SK-N-SH (cell line): ENCODE results near the gene MISP3. TPM values are rescaled to one million over a fixed set of nuclear protein-coding genes. Genes with fewer than 3 reads are reported as not detected.
A peak's percentile ranks its signal among the peaks of the same experiment; 100 is the strongest.

Source experiments
- CTCF ChIA-PET: fragments of 300-600, 350-600 bp; formaldehyde crosslinking; extraction: SDS; loops from one replicate; lab custom pipeline; 2021; lab: Yijun Ruan, JAX
- POLR2A ChIA-PET: fragments of 350-600 bp; sonication (Branson Sonifier 250); formaldehyde crosslinking; extraction: SDS; loops from one replicate; lab custom pipeline; 2020; ENCODE audit warnings: antibody characterized with exemption, inconsistent platforms; lab: Yijun Ruan, JAX
- DNase-seq: peaks from one replicate; pipeline ENCODE4 v3.0.0; 2012
- H2AFZ ChIP-seq: fragments of 200-600 bp; sonication (generic); 2 replicates; pipeline ENCODE4 v1.8.1; 2016; ENCODE audit warnings: antibody characterized with exemption, mild to moderate bottlenecking, low read depth
- H3F3A ChIP-seq: fragments of 200-600 bp; sonication (generic); replicated peaks from 2 replicates; pipeline ENCODE3; 2016; ENCODE audit warnings: antibody characterized with exemption, mild to moderate bottlenecking; ENCODE audit not compliant: insufficient read depth
- H3K27ac ChIP-seq, 2 experiments: fragments of 200-500 bp in 1 of 2; fragments of 200-600 bp in 1 of 2; sonication (Bioruptor generic) in 1 of 2; sonication (generic), shearing (Covaris generic) in 1 of 2; 2 replicates each; pipeline versions ENCODE4 v1.5.1 to v1.6.1; 2014 to 2016; ENCODE audit warnings: low read depth in 2 of 2, inconsistent platforms in 1 of 2, low read length in 1 of 2, mild to moderate bottlenecking in 1 of 2, mixed read lengths in 1 of 2
- H3K27me3 ChIP-seq: fragments of 200-600 bp; sonication (generic), shearing (Covaris generic); 2 replicates; pipeline ENCODE4 v1.6.1; 2016; ENCODE audit warnings: mixed run types; ENCODE audit not compliant: insufficient read depth
- H3K36me3 ChIP-seq, 2 experiments: fragments of 200-500 bp in 1 of 2; fragments of 200-600 bp in 1 of 2; sonication (Bioruptor generic) in 1 of 2; sonication (generic) in 1 of 2; replicated peaks in 1 of 2; 2 replicates each; pipeline versions ENCODE3 to v1.5.1; 2014 to 2016; ENCODE audit warnings: low read length in 1 of 2, mild to moderate bottlenecking in 1 of 2; ENCODE audit not compliant: insufficient read depth in 2 of 2, control insufficient read depth in 1 of 2
- H3K4me1 ChIP-seq, 2 experiments: fragments of 200-500 bp in 1 of 2; fragments of 200-600 bp in 1 of 2; sonication (Bioruptor generic) in 1 of 2; sonication (generic), shearing (Covaris generic) in 1 of 2; 2 replicates each; pipeline versions ENCODE4 v1.5.1 to v1.6.1; 2014 to 2016; ENCODE audit warnings: low read depth in 1 of 2, low read length in 1 of 2, mixed run types in 1 of 2; ENCODE audit not compliant: insufficient read depth in 2 of 2, control insufficient read depth in 1 of 2
- H3K4me2 ChIP-seq: fragments of 200-600 bp; sonication (generic), shearing (Covaris generic); 2 replicates; pipeline ENCODE4 v1.6.1; 2017; ENCODE audit warnings: mixed run types
- H3K4me3 ChIP-seq, 2 experiments: fragments of 200-500 bp in 1 of 2; fragments of 200-600 bp in 1 of 2; sonication (Bioruptor generic) in 1 of 2; sonication (generic), shearing (Covaris generic) in 1 of 2; 2 replicates each; pipeline versions ENCODE4 v1.5.1 to v1.8.1; 2014 to 2016; ENCODE audit warnings: low read depth in 2 of 2, inconsistent platforms in 1 of 2, low read length in 1 of 2, mild to moderate bottlenecking in 1 of 2, mixed read lengths in 1 of 2, moderate library complexity in 1 of 2
- H3K79me2 ChIP-seq: fragments of 200-600 bp; sonication (generic); 2 replicates; pipeline ENCODE4 v1.8.1; 2017; ENCODE audit warnings: mild to moderate bottlenecking; ENCODE audit not compliant: insufficient read depth
- H3K9ac ChIP-seq: fragments of 200-600 bp; sonication (generic); 2 replicates; pipeline ENCODE4 v1.6.1; 2017; ENCODE audit warnings: mixed run types
- H3K9me2 ChIP-seq: fragments of 200-600 bp; sonication (generic); 2 replicates; pipeline ENCODE4 v1.6.1; 2017; ENCODE audit warnings: mixed run types
- H3K9me3 ChIP-seq: fragments of 200-600 bp; sonication (generic); 2 replicates; pipeline ENCODE4 v1.6.1; 2017; ENCODE audit warnings: mixed run types, mild to moderate bottlenecking, moderate library complexity
- H4K20me1 ChIP-seq: fragments of 200-600 bp; sonication (generic); 2 replicates; pipeline ENCODE4 v1.6.1; 2017; ENCODE audit warnings: mild to moderate bottlenecking, mixed run types; ENCODE audit not compliant: insufficient read depth
- CTCF ChIP-seq: fragments of 200-600 bp; sonication (generic); IDR thresholded peaks from 2 replicates; pipeline ENCODE4 v1.6.1; 2017; ENCODE audit warnings: antibody characterized with exemption, mild to moderate bottlenecking, moderate library complexity
- JUND ChIP-seq: IDR thresholded peaks from 2 replicates; pipeline ENCODE4 v1.4.0; 2012
- MAX ChIP-seq: IDR thresholded peaks from 2 replicates; pipeline ENCODE4 v1.4.0; 2012; ENCODE audit warnings: low read depth
- RCOR1 ChIP-seq: fragments of 150-350 bp; IDR thresholded peaks from 2 replicates; pipeline ENCODE4 v1.6.1; 2017; ENCODE audit warnings: antibody characterized with exemption, low read length
- SIN3A ChIP-seq: IDR thresholded peaks from 2 replicates; pipeline ENCODE4 v1.6.1; 2012; ENCODE audit warnings: low read depth, mild to moderate bottlenecking, low read length, moderate library complexity, borderline replicate concordance
- TAF1 ChIP-seq: IDR thresholded peaks from 2 replicates; pipeline ENCODE4 v1.6.1; 2012; ENCODE audit warnings: low read depth, mild to moderate bottlenecking, low read length, moderate library complexity, borderline replicate concordance
- TCF12 ChIP-seq: IDR thresholded peaks from 2 replicates; pipeline ENCODE4 v1.4.0; 2012
- TEAD4 ChIP-seq: IDR thresholded peaks from 2 replicates; pipeline ENCODE4 v1.4.0; 2012; ENCODE audit warnings: mild to moderate bottlenecking, borderline replicate concordance; ENCODE audit not compliant: insufficient read depth
- YY1 ChIP-seq: IDR thresholded peaks from 2 replicates; pipeline ENCODE4 v1.4.0; 2012; ENCODE audit warnings: low read depth, mild to moderate bottlenecking
- WGBS: methylation state at CpG from one replicate; pipeline ENCODE4 v1.1.6; 2017; ENCODE audit warnings: low lambda C conversion rate; 5-methylcytosine and 5-hydroxymethylcytosine counted together
- polyA plus RNA-seq, 3 experiments: library from polyadenylated mRNA; depleted of rRNA; stranded (reverse); fragments of >200 nt; gene quantifications; 2 replicates each; pipeline ENCODE4 v1.2.3, GENCODE V29; 2012
- TF ChIP-seq, protein P1 (sequence below): IDR thresholded peaks from 2 replicates; pipeline ENCODE4 v1.6.1; 2012; ENCODE audit warnings: mild to moderate bottlenecking, low read depth, low read length, moderate library complexity

The MISP3 gene
- polyA plus RNA-seq, 1 of the 3 experiments (the other 2 are of a cell fraction): 2.6 TPM

GRCh38 chr19:14073925-14074838 is 1.6 kb downstream of the MISP3 start (continued):
- TF ChIP-seq CTCF: peak; percentile 15; the same call in 1 of the 2 replicates
- TF ChIP-seq TAF1: no peak

DNA sequence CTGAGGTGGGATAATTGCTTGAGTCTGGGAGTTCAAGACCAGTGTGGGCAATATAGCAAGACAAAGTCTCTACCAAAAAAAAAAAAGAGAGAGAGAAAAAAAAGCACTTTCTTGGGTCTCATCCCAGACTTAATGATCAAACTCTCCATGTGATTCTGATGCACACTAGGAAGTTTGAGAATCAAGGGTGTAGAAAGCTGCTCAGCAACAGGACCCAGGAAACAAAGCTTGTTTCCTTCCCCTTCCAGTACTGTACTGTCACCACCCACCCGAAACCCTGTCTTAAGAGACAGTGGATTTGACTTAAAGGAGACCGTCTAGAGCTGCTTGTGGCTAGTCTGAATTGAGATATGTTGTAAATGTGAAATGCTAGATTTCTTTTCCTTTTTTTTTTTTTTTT is 5.8 kb downstream of the MISP3 start:
- H3F3A ChIP-seq: no peaks in the 10 kb centered on the region
- H2AFZ ChIP-seq: no peak overlapping the region
- H3K9me2 ChIP-seq: no peaks in the 10 kb centered on the region
- no peaks in the 10 kb centered on the region for H3K9me3 ChIP-seq
- 91% methylated on average over 2 of the region's 2 CpGs for WGBS
- H3K4me2 ChIP-seq: no peak overlapping the region
- H3K36me3 ChIP-seq: no peaks in the 10 kb centered on the region
- DNase-seq: no peak
- H3K79me2 ChIP-seq: peaks cover 19% of the 10 kb centered on the region; the same call in 1 of the 2 replicates
- TF ChIP-seq JUND: no peak
- TF ChIP-seq, protein P1, sequence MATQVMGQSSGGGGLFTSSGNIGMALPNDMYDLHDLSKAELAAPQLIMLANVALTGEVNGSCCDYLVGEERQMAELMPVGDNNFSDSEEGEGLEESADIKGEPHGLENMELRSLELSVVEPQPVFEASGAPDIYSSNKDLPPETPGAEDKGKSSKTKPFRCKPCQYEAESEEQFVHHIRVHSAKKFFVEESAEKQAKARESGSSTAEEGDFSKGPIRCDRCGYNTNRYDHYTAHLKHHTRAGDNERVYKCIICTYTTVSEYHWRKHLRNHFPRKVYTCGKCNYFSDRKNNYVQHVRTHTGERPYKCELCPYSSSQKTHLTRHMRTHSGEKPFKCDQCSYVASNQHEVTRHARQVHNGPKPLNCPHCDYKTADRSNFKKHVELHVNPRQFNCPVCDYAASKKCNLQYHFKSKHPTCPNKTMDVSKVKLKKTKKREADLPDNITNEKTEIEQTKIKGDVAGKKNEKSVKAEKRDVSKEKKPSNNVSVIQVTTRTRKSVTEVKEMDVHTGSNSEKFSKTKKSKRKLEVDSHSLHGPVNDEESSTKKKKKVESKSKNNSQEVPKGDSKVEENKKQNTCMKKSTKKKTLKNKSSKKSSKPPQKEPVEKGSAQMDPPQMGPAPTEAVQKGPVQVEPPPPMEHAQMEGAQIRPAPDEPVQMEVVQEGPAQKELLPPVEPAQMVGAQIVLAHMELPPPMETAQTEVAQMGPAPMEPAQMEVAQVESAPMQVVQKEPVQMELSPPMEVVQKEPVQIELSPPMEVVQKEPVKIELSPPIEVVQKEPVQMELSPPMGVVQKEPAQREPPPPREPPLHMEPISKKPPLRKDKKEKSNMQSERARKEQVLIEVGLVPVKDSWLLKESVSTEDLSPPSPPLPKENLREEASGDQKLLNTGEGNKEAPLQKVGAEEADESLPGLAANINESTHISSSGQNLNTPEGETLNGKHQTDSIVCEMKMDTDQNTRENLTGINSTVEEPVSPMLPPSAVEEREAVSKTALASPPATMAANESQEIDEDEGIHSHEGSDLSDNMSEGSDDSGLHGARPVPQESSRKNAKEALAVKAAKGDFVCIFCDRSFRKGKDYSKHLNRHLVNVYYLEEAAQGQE: no peak
- no peak for TF ChIP-seq TCF12
- no peak for TF ChIP-seq MAX
- TF ChIP-seq TEAD4: no peak
- no peak for TF ChIP-seq TAF1
- no peak for TF ChIP-seq YY1
- no peak for TF ChIP-seq RCOR1
- TF ChIP-seq SIN3A: no peak
- TF ChIP-seq, all 33 proteins: peak for 0
- H3K4me3 ChIP-seq: no peak overlapping the region
- H3K27ac ChIP-seq: no peak overlapping the region
- no peak overlapping the region for H3K9ac ChIP-seq
- H3K27me3 ChIP-seq: no peaks in the 10 kb centered on the region
- POLR2A ChIA-PET: no interaction called here
- CTCF ChIA-PET: interaction anchor here (0.7 to 0.9 kb wide), 4 partner anchors 21 to 493 kb away, joined by 3 read pairs; partner anchors contain the start of gene NDUFB7
- no peaks in the 10 kb centered on the region for H4K20me1 ChIP-seq
- peaks cover 3 to 17% of the 10 kb centered on the region in 2 experiments; a peak in 2 of 4 replicates for H3K4me1 ChIP-seq
